Tibial nerve (tissue), 4 donors: ENCODE measurements around the gene GRM7.

Experiments
- CTCF ChIP-seq, 5 experiments: fragments of 200-600 bp in 3 of 5; fragments of 450-650 bp in 2 of 5; sonication (generic) in 3 of 5; IDR thresholded peaks; one replicate each; pipeline ENCODE4 v1.5.1; 2016 to 2019; ENCODE audit warnings: antibody characterized with exemption in 5 of 5, mild to moderate bottlenecking in 3 of 5, moderate library complexity in 2 of 5
- EP300 ChIP-seq, 2 donors: sonication (generic); formaldehyde crosslinking; IDR thresholded peaks; one replicate each; pipeline ENCODE4 v1.6.1; 2017; ENCODE audit warnings: antibody characterized with exemption in 2 of 2, mild to moderate bottlenecking in 1 of 2
- POLR2A ChIP-seq, 2 donors: fragments of 450-650 bp; IDR thresholded peaks; one replicate each; pipeline ENCODE4 v1.6.1; 2017; ENCODE audit warnings: antibody characterized with exemption in 2 of 2, mild to moderate bottlenecking in 2 of 2, moderate library complexity in 2 of 2

GRCh38 chr3:7332696-7333095 lies 471.8 kb downstream of the GRM7 start:
- TF ChIP-seq POLR2A (IDR thresholded peaks at IDR 0.05) (no peak), EP300 (IDR thresholded peaks at IDR 0.05) (no peak), CTCF (IDR thresholded peaks at IDR 0.05) (no peak)
